Mesenchymal stem cell (in vitro differentiated cells and primary cell): ENCODE results near the gene PPP2R5B.

Source experiments
- DNase-seq: peaks from one replicate; pipeline ENCODE4 v3.0.0-alpha.2; 2013
- H2AFZ ChIP-seq: one replicate; pipeline ENCODE4 v1.6.1; 2013; ENCODE audit warnings: low read depth, mild to moderate bottlenecking, control low read depth, inconsistent platforms, low read length, moderate library complexity
- H2AK5ac ChIP-seq: 2 replicates; pipeline ENCODE4 v1.6.1; 2013; ENCODE audit warnings: low read length, moderate library complexity, mild to moderate bottlenecking, inconsistent platforms; ENCODE audit not compliant: severe bottlenecking
- H2BK120ac ChIP-seq: one replicate; pipeline ENCODE4 v1.6.1; 2013; ENCODE audit warnings: low read depth, mild to moderate bottlenecking, inconsistent platforms, low read length, moderate library complexity
- H2BK12ac ChIP-seq, 2 experiments: one replicate each; pipeline ENCODE4 v1.6.1; 2013; ENCODE audit warnings: inconsistent platforms in 2 of 2, low read length in 2 of 2, mild to moderate bottlenecking in 2 of 2, moderate library complexity in 2 of 2, control low read depth in 1 of 2
- H2BK15ac ChIP-seq: one replicate; pipeline ENCODE4 v1.6.1; 2013; ENCODE audit warnings: mild to moderate bottlenecking, low read depth, inconsistent platforms; ENCODE audit not compliant: poor library complexity, severe bottlenecking
- H2BK5ac ChIP-seq: 2 replicates; pipeline ENCODE4 v1.6.1; 2013; ENCODE audit warnings: low read depth, mild to moderate bottlenecking, low read length, control low read depth, inconsistent platforms; ENCODE audit not compliant: poor library complexity, severe bottlenecking
- H3K14ac ChIP-seq, 2 experiments: one replicate each; pipeline ENCODE4 v1.6.1; 2013; ENCODE audit warnings: inconsistent platforms in 2 of 2, low read length in 2 of 2, control low read depth in 1 of 2, mild to moderate bottlenecking in 1 of 2, moderate library complexity in 1 of 2
- H3K18ac ChIP-seq, 2 experiments: one replicate each; pipeline ENCODE4 v1.6.1; 2013; ENCODE audit warnings: inconsistent platforms in 2 of 2, low read length in 2 of 2, control low read depth in 1 of 2, low read depth in 1 of 2, mild to moderate bottlenecking in 1 of 2
- H3K23ac ChIP-seq, 2 experiments: one replicate each; pipeline ENCODE4 v1.6.1; 2013; ENCODE audit warnings: inconsistent platforms in 2 of 2, low read length in 2 of 2, mild to moderate bottlenecking in 2 of 2, moderate library complexity in 2 of 2, control low read depth in 1 of 2
- H3K27ac ChIP-seq: 2 replicates; pipeline ENCODE4 v1.5.1; 2013; ENCODE audit warnings: mild to moderate bottlenecking, moderate library complexity, low read length, control low read depth, inconsistent platforms; ENCODE audit not compliant: poor library complexity, severe bottlenecking
- H3K27me3 ChIP-seq, 2 experiments: 2 replicates each; pipeline versions ENCODE4 v1.6.1 to v1.7.0; 2013; ENCODE audit warnings: low read length in 2 of 2, mild to moderate bottlenecking in 2 of 2, moderate library complexity in 2 of 2, control low read depth in 1 of 2, inconsistent platforms in 1 of 2; ENCODE audit not compliant: control insufficient read depth in 1 of 2, insufficient read depth in 1 of 2
- H3K36me3 ChIP-seq, 2 experiments: 2 replicates each; pipeline versions ENCODE4 v1.6.1 to v1.7.0; 2013; ENCODE audit warnings: low read length in 2 of 2, control low read depth in 1 of 2, inconsistent platforms in 1 of 2, low read depth in 1 of 2, mild to moderate bottlenecking in 1 of 2; ENCODE audit not compliant: insufficient read depth in 2 of 2, control insufficient read depth in 1 of 2
- H3K4ac ChIP-seq, 2 experiments: one replicate each; pipeline ENCODE4 v1.6.1; 2013; ENCODE audit warnings: inconsistent platforms in 2 of 2, low read length in 2 of 2, mild to moderate bottlenecking in 2 of 2, moderate library complexity in 2 of 2, control low read depth in 1 of 2, low read depth in 1 of 2
- H3K4me1 ChIP-seq: 2 replicates; pipeline ENCODE4 v1.6.1; 2013; ENCODE audit warnings: low read depth, low read length, control low read depth; ENCODE audit not compliant: control insufficient read depth, insufficient read depth
- H3K4me2 ChIP-seq: 2 replicates; pipeline ENCODE4 v1.6.1; 2013; ENCODE audit warnings: low read length, mild to moderate bottlenecking, inconsistent platforms; ENCODE audit not compliant: poor library complexity, severe bottlenecking
- H3K4me3 ChIP-seq, 2 experiments: 2 replicates each; pipeline versions ENCODE4 v1.5.1 to v1.7.0; 2013; ENCODE audit warnings: low read length in 2 of 2, mild to moderate bottlenecking in 2 of 2, control low read depth in 1 of 2, low read depth in 1 of 2; ENCODE audit not compliant: insufficient read depth in 1 of 2
- H3K79me1 ChIP-seq: replicated peaks from 2 replicates; pipeline ENCODE4 v1.6.1; 2013; ENCODE audit warnings: mild to moderate bottlenecking, control low read depth, low read length, inconsistent platforms; ENCODE audit not compliant: poor library complexity, severe bottlenecking
- H3K9ac ChIP-seq: 2 replicates; pipeline ENCODE4 v1.7.0; 2013; ENCODE audit warnings: mild to moderate bottlenecking, low read length, moderate library complexity
- H3K9me3 ChIP-seq: 2 replicates; pipeline ENCODE4 v1.7.0; 2013; ENCODE audit warnings: mild to moderate bottlenecking, low read length; ENCODE audit not compliant: control insufficient read depth
- H4K8ac ChIP-seq: one replicate; pipeline ENCODE4 v1.6.1; 2013; ENCODE audit warnings: inconsistent platforms, mild to moderate bottlenecking, low read length, moderate library complexity
- H4K91ac ChIP-seq: one replicate; pipeline ENCODE4 v1.6.1; 2013; ENCODE audit warnings: mild to moderate bottlenecking, low read length, inconsistent platforms
- WGBS: methylation state at CpG from one replicate; pipeline ENCODE4 v1.1.7; 2013; ENCODE audit warnings: mixed read lengths; 5-methylcytosine and 5-hydroxymethylcytosine counted together

Gene PPP2R5B

GRCh38 chr11:64903291-64903833 is 21.1 kb upstream of the PPP2R5B start:
- Histone ChIP-seq H3K4ac (no peak overlapping the region), H3K14ac (no peak overlapping the region)

GRCh38 chr11:64905516-64906313 is 18.8 kb upstream of the PPP2R5B start:
- WGBS, result over 99% methylated on average over 17 of the region's 25 CpGs
- no peak overlapping the region for H3K27ac ChIP-seq

More at GRCh38 chr11:64903291-64903833, 21.1 kb upstream of the PPP2R5B start:
- H3K4me1 ChIP-seq, result peaks cover 6% of the 10 kb centered on the region
- no peak overlapping the region for H3K4me2 ChIP-seq
- H2BK15ac ChIP-seq, result no peak overlapping the region
- no peak overlapping the region for H3K27ac ChIP-seq
- no peaks in the 10 kb centered on the region for H3K9me3 ChIP-seq
- H3K79me1 ChIP-seq, result peaks cover 3% of the 10 kb centered on the region
- H3K36me3 ChIP-seq, result peaks cover 77 to 81% of the 10 kb centered on the region in 2 experiments
- H2BK5ac ChIP-seq, result no peak overlapping the region
- H2AFZ ChIP-seq, result no peak overlapping the region
- H2BK12ac ChIP-seq, result no peak overlapping the region
- no peak overlapping the region for H3K9ac ChIP-seq
- H2AK5ac ChIP-seq, result no peak overlapping the region
- H3K27me3 ChIP-seq, result no peaks in the 10 kb centered on the region
- no peak overlapping the region for H3K4me3 ChIP-seq
- WGBS, result 98% methylated on average over 23 of the region's 23 CpGs
- no peak overlapping the region for H4K91ac ChIP-seq
- H2BK120ac ChIP-seq, result no peak overlapping the region
- no peak overlapping the region for H4K8ac ChIP-seq
- H3K23ac ChIP-seq, result no peak overlapping the region
- no peak overlapping the region for H3K18ac ChIP-seq
- DNase-seq, result no peak

DNA sequence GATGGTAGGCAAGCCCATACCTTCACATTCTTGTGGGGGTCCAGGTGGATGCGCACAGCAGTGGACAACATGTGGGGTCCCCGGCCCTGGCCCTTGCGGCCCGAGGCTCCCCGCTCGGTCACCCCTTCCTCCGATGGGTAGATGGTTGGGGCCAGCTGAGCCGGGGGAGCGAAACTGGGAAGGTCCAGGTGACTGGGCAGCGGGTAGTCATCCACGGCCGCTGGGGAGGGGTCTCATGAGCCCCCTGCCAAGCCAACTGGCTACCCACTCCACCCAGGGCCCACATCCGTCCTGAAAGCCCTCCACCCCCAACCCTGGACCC is 18.2 kb upstream of the PPP2R5B start:
- Histone ChIP-seq H4K8ac (no peak overlapping the region), H2BK15ac (no peak overlapping the region), H3K36me3 (peaks cover 81 to 85% of the 10 kb centered on the region in 2 experiments), H3K23ac (no peak overlapping the region), H3K9ac (no peak overlapping the region), H3K9me3 (no peaks in the 10 kb centered on the region), H2AFZ (no peak overlapping the region), H3K4ac (no peak overlapping the region), H3K4me2 (no peak overlapping the region), H2BK5ac (no peak overlapping the region), H3K27me3 (no peaks in the 10 kb centered on the region), H2AK5ac (no peak overlapping the region), H3K4me1 (peaks cover 2% of the 10 kb centered on the region), H3K79me1 (peaks cover 1% of the 10 kb centered on the region), H3K27ac (no peak overlapping the region), H4K91ac (no peak overlapping the region), H3K14ac (no peak overlapping the region), H3K18ac (no peak overlapping the region), H2BK120ac (no peak overlapping the region), H2BK12ac (no peak overlapping the region), H3K4me3 (no peak overlapping the region)
- DNase-seq, result no peak
- 98% methylated on average over 13 of the region's 13 CpGs for WGBS

More at GRCh38 chr11:64905516-64906313, 18.8 kb upstream of the PPP2R5B start:
- Histone ChIP-seq H4K8ac (no peak overlapping the region), H3K79me1 (peaks cover 1% of the 10 kb centered on the region), H2BK120ac (no peak overlapping the region), H2AFZ (no peak overlapping the region), H3K4me1 (peaks cover 2% of the 10 kb centered on the region), H2BK12ac (no peak overlapping the region), H3K14ac (no peak overlapping the region), H4K91ac (peak overlapping the region; percentile 7), H2BK15ac (peak overlapping the region; percentile 31), H3K36me3 (peaks cover 81 to 84% of the 10 kb centered on the region in 2 experiments), H3K18ac (no peak overlapping the region), H3K4me2 (no peak overlapping the region), H3K4me3 (peak overlapping the region in 1 of 2 experiments; percentile 26), H2AK5ac (no peak overlapping the region), H3K9me3 (no peaks in the 10 kb centered on the region), H3K9ac (no peak overlapping the region), H3K4ac (no peak overlapping the region), H2BK5ac (no peak overlapping the region), H3K27me3 (no peaks in the 10 kb centered on the region), H3K23ac (no peak overlapping the region)
- no peak for DNase-seq

- Histone ChIP-seq H2AK5ac (no peak overlapping the region), H4K91ac (peak overlapping the region; percentile 18), H3K4me3 (no peak overlapping the region), H3K18ac (no peak overlapping the region), H2BK12ac (no peak overlapping the region), H2BK15ac (no peak overlapping the region), H3K27ac (no peak overlapping the region), H3K23ac (no peak overlapping the region), H2BK5ac (no peak overlapping the region), H3K27me3 (no peaks in the 10 kb centered on the region), H3K14ac (no peak overlapping the region), H3K79me1 (peaks cover 2% of the 10 kb centered on the region), H3K9ac (no peak overlapping the region), H2AFZ (no peak overlapping the region), H3K36me3 (peaks cover 82% of the 10 kb centered on the region in 2 experiments), H4K8ac (no peak overlapping the region), H3K4me2 (no peak overlapping the region), H3K9me3 (no peaks in the 10 kb centered on the region), H3K4ac (no peak overlapping the region), H2BK120ac (no peak overlapping the region), H3K4me1 (peaks cover 2% of the 10 kb centered on the region)
- no peak for DNase-seq
- WGBS, result 96% methylated on average over 9 of the region's 11 CpGs
These were observed 15.7 kb upstream of the PPP2R5B start for GRCh38 chr11:64908766-64909165.
